Embryonic facial prominence (tissue), 1 donor: Measurements from ENCODE around the gene SACM1L.
"Not testable (repeated sequence)": the region's sequence is repeated elsewhere in the genome, so short reads cannot be mapped to it uniquely, and the experiment has no call there.

Experiments used
- DNase-seq: peaks from one replicate; pipeline ENCODE4 v3.0.0-alpha.2; 2016; ENCODE audit errors: extremely low spot score

Gene SACM1L

DNA sequence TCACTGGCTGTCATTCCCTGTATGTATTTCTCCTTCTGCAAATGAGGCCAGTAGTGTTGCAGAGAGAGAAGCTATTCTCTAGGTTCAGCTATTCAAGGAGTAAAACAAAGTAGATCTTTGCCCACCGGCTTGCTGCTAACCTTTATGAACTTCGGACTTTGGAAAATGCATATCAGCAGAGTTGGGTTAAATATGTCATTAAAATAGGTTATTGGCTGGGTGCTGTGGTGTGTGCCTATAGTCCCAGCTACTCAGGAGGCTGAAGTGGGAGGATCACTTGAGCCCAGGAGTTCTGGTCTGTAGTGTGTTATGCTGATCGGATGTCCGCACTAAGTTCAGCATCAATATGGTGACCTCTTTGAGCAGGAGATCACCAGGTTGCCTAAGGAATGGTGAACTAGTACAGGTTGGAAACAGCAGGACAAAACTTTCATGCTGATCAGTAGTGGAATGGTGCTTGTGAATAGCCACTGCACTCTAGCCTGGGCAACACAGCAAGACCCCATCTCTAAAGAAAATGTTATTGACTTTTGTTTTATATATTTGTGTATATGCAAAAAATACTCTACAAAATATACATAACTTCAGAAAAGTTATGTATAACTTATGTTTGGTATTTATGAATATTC, 53.4 kb downstream of the SACM1L start:
- no peak for DNase-seq

- no peak for DNase-seq
Observed at GRCh38 chr3:45746165-45746776, 57.1 kb downstream of the SACM1L start.

- DNase-seq, result no peak
Observed at GRCh38 chr3:45746777-45747622, 57.8 kb downstream of the SACM1L start.

- no peak for DNase-seq
Observed at GRCh38 chr3:45748068-45748467, 58.9 kb downstream of the SACM1L start.

DNA sequence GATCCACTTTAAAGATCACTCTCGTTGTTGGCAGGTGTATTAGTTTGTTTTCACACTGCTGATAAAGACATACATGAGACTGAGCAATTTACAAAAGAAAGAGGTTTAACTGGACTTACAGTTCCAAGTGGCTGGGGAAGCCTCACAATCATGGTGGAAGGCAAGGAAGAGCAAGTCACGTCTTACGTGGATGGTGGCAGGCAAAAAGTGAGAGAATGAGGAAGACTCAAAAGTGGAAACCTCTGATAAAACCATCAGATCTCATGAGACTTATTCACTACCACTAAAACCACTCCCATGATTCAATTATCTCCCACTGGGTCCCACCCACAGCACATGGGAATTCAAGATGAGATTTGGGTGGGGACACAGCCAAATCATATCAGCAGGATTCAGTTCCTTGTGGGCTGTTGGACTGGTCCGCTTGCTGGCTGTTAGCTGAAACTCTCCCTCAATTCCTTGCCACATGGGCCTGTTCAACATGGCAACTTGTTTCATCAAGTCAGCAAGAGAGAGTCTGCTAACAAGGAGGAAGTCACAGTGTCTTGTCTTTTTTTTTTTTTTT, 59.9 kb downstream of the SACM1L start:
- DNase-seq, result not testable (repeated sequence)

DNA sequence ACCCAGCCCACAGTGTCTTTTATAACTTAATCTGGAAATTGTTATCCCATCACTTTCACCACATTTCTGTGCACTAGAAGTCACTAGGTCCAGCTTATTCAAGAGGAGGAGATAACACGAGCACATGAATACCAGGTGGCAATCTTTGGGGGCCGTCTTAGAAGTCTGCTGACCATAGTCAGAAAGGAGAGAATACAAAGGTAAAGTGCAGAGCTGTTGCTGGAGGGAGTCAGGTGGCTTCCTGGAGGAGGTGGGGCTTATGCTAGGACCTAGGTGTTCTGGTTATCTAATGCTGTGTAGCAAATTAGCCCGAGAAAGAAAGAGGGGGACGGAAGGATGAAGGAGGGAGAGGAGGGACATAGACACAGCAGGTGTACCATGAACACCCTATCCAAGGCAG, 60.7 kb downstream of the SACM1L start:
- no peak for DNase-seq

- no peak for DNase-seq
Observed at GRCh38 chr3:45751537-45752242, 62.5 kb downstream of the SACM1L start.

GRCh38 chr3:45753095-45753494, 63.9 kb downstream of the SACM1L start:
- DNase-seq, result no peak

DNA sequence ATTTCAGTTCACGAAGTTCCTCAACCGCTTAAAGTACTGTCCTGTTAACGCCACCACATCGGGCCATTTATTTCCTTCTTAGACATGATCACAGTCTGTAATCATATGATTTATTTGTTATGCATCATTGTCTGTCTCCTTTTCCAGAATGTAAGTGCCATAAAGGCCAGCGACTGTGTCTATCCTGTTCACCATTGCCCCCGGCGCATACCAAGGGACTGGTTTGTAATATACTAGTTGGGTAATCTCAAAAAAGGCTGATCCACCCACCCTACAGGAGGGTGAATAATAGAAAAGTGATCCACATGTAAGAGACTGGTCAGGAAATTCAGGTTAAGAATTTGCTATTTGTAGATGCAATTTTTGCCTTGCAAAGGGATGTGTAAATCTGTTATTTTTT, 65.3 kb downstream of the SACM1L start:
- DNase-seq, result no peak

DNA sequence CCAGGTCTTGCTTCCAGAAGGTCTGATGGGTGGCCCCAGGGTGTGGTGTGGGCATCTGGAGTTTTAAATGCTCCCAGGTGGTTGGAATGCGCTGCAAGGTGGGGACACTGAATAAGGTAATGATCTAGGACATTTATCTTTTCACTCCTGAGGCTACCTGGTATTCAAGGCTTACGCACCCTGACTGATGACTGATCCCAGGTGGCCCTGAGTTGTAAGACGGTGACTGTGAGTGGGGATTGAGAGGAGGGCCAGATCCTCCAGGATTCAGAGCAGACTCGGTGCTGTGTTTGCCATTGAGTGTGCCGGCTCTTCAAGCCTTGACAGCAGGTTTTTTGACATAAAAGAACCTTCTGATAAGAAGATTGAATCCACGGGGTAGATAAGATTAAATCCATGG, 66.9 kb downstream of the SACM1L start:
- DNase-seq, result no peak

- not testable (repeated sequence) for DNase-seq
Observed at GRCh38 chr3:45757141-45757540, 67.9 kb downstream of the SACM1L start.

GRCh38 chr3:45758871-45759270, 69.7 kb downstream of the SACM1L start:
- no peak for DNase-seq

DNA sequence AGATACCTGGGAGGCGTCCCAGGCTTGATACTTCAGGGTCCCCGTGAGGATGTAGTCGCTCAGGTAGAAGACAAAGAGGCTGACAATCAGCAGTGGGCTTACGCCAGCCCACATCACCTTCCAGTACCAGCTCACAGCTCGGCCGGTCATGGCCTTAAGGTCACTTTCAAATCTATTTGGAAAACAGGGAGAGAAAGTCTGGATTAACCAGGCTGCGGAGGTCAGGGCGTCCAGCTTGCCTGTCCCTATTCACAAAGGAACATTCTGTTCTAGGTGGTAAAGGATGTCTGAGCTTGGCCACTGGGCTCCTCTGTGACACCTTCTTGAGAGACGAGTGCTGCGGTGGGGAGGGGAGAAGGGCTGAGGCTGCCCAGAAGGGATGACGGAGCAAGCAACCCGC, 70.7 kb downstream of the SACM1L start:
- no peak for DNase-seq

DNA sequence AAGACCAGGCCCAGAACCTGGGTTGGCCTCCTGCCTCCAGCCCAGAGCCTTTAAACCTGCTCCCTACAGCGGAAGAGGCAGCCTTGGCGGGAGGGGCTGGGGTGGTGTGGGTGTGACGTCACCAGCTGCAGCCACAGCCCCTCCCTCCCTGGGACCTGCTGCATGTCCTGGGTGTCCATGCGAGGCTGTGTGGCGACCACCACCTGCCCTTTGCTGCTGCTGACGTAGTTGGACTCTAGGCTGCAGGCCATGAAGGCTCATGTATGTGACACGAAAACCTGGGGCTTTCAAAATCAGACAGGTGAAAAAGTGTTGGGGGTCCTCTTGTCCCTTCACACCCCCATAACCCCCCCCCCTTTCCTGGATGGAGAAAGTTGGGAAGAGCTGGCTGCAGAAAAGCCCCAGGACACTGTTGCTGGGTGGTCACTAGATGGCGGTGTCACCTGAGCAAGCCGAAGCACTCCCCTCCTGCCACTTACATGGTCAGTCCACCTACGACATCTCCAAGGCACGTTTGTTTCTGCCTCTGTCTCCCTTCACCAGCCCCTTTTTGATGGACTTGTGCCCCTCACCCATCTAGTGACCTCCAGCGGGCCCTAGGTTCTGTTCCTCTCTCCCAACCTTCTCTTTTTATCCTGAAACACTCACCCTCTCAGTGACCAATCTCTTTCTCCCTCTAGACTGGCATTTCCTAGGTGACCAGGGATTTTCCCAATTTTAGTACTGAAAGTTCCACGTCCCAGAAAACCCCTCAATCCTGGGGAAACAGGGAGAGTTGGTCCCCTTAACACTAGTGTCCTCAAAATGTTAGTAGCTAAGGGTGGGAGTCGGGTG, 71.9 kb downstream of the SACM1L start:
- no peak for DNase-seq

DNA sequence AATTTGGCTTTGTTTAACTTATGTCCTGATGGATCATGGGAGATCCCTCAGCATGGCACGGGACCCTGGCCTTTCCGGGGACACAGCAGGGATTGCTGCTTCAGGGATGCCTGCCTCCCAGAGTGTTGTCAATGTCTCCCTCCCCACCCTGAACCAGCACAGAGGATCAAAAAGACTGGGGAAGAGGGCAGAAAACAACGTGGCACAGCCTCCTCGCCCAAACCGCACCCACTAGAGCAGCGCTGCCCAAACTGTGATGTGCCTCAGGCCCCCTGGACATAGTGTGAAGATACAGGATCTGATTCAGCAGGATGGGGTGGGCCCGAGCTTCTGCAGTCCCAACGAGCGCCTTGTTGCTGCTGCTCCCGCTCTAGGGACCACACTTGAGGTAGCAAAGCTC, 72.6 kb downstream of the SACM1L start:
- DNase-seq, result no peak

DNA sequence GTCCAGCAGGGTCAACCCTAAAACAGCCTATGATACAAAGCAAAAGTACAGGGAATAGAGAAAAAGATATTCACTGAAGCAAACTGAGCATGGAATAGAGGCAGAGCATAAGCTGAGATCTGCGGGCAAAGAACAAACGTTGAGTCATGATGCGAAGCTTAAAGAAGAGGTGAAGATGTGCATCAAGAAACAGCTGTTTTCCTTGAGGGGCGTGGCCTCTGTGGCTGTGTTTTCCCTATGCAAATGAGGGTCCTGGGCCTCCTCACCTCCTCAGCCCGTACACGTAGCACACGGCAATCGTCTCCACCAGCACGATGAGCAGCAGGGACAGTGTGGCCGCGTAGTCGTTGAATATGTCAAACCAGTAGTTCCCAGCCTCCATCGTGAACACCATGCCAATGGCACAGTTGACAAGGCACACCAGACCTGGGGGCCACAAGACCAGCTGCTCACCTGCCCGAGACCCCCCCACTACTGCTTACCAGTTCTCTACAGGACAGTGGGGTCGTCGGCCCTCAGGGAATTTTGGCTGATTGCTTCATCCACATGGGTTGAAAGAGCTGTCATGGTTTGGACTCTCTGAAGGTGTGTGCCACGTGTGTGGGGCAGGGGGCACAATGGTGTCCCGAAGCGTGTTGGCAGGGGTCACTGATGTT, 73.6 kb downstream of the SACM1L start:
- DNase-seq, result no peak

DNA sequence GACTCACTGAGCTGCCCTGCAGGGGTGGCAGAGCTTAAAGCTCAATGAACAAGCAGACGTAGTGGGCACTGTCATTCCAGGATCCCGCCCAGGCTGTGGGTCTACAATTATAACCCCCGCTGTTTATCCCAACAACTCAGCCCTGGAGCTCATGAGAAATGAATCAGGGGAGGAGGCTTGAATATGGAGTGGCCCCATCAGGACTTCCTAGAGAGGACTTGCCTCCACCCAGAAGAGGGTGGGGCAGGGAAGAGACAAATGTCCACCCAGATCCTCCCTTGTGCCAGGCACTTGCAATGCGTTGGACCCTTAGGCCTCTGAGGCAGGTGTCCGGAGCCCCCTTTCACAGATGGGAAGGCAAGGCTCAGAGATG, 74.1 kb downstream of the SACM1L start:
- DNase-seq, result no peak

- DNase-seq, result no peak
Observed at GRCh38 chr3:45765266-45765851, 76.2 kb downstream of the SACM1L start.

GRCh38 chr3:45765958-45766357, 76.8 kb downstream of the SACM1L start:
- DNase-seq, result no peak

DNA sequence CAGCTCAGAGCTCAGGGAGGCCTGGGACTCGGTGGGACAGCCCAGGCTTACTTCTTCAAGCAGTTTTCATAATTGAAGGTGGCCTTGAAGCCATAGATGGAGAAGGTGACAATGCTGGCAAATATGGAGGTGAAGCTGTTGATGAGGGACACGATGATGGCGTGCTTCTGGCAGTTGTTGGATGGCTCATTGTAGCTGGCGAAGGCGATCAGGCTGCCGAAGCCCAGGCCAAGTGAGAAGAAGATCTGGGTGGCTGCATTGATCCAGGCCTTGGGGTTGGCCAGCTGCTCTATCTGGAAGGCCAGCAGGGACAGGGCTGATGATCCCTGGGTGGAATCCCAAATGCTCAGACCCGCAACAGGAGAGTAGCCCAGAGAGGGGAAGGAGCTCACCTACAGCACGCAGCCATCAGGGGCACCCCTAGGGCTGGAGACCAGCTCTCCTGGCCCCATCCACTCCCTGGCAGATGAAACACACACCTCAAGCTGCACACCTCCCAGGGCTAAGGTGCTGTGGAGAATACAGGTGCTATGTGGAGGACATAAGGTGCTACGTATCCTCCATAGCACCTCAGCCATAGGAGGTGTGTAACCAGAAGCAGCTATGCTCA, 82.1 kb downstream of the SACM1L start:
- DNase-seq, result no peak
